Left ventricle myocardium inferior (tissue), 1 donor: ENCODE measurements around the gene PPFIBP2. TPM values are rescaled to one million over a fixed set of nuclear protein-coding genes. Genes with fewer than 3 reads are reported as not detected.

Source experiments
- DNase-seq: peaks from one replicate; pipeline ENCODE4 v3.0.0-alpha.2; 2020
- H3K27ac ChIP-seq: fragments of 200-600 bp; replicated peaks from 2 replicates; pipeline ENCODE4 v1.8.0; 2021
- H3K27me3 ChIP-seq: fragments of 200-600 bp; 2 replicates; pipeline ENCODE4 v1.8.0; 2021; ENCODE audit warnings: low read depth
- H3K36me3 ChIP-seq: fragments of 200-600 bp; 2 replicates; pipeline ENCODE4 v1.8.0; 2021
- H3K4me1 ChIP-seq: fragments of 200-600 bp; 2 replicates; pipeline ENCODE4 v1.8.0; 2021
- H3K4me3 ChIP-seq: fragments of 200-600 bp; 2 replicates; pipeline ENCODE4 v1.8.0; 2021; ENCODE audit warnings: mild to moderate bottlenecking, moderate library complexity
- H3K9me3 ChIP-seq: fragments of 200-600 bp; replicated peaks from 2 replicates; pipeline ENCODE4 v1.8.0; 2021
- CTCF ChIP-seq: fragments of 200-600 bp; IDR thresholded peaks from 2 replicates; pipeline ENCODE4 v1.8.0; 2021; ENCODE audit warnings: antibody characterized with exemption, mild to moderate bottlenecking, borderline replicate concordance
- intact Hi-C: fragments of 100-400 bp; cut with micrococcal nuclease; formaldehyde crosslinking; loops from one replicate; pipeline ENCODE4 v1.11.0; 2022
- total RNA-seq: library from RNA; stranded (reverse); fragmentation: NEBNext Ultra II Directional; extraction: Animal tissue kit (Norgen Biotek cat#: 25700); gene quantifications from one replicate; pipeline ENCODE4 v1.2.1, GENCODE V29; 2021
- donor health status: DM: no; HTN: yes; CAD: no; lungs with severe emphysema.

The PPFIBP2 gene
- total RNA-seq, 1 donor from 2014 or later: 19.2 TPM

- peaks cover 47% of the 10 kb centered on the region for H3K36me3 ChIP-seq
- intact Hi-C loops: no loop called here
Observed at GRCh38 chr11:7622721-7623120, 108.9 kb downstream of the PPFIBP2 start.

GRCh38 chr11:7628660-7629059, 114.9 kb downstream of the PPFIBP2 start:
- intact Hi-C loops: no loop called here
- Histone ChIP-seq H3K4me3 (no peak overlapping the region), H3K36me3 (peaks cover 76% of the 10 kb centered on the region), H3K4me1 (peaks cover 11% of the 10 kb centered on the region), H3K9me3 (no peaks in the 10 kb centered on the region), H3K27me3 (no peaks in the 10 kb centered on the region), H3K27ac (no peak overlapping the region)
- TF ChIP-seq CTCF: no peak
- no peak for DNase-seq

More at GRCh38 chr11:7622721-7623120, 108.9 kb downstream of the PPFIBP2 start:
- Histone ChIP-seq H3K4me3 (no peak overlapping the region), H3K27ac (no peak overlapping the region), H3K27me3 (no peaks in the 10 kb centered on the region), H3K4me1 (no peaks in the 10 kb centered on the region), H3K9me3 (no peaks in the 10 kb centered on the region)
- no peak for TF ChIP-seq CTCF
- no peak for DNase-seq

DNA sequence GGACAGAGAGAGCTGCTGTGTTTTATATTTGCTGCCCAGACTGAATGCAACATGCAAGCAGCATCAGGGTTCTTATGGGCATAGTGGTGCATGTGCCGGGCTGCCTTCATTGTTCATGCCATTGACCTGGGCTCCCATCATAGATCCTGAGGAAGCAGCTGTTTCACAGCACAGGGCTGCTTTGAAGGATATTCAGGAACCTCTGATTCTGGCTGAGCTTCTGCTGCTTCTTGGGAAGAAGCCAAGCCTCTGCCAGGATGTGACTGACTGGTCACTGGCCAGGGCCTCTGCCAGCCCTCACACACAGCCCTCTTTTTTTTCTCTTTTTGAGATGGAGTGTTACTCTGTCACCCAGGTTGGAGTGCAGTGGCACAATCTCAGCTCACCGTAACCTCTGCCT, 116.2 kb downstream of the PPFIBP2 start:
- intact Hi-C loops: no loop called here
- H3K27me3 ChIP-seq: no peaks in the 10 kb centered on the region
- peaks cover 11% of the 10 kb centered on the region for H3K4me1 ChIP-seq
- no peak overlapping the region for H3K4me3 ChIP-seq
- peak; percentile 34 for DNase-seq
- H3K36me3 ChIP-seq: peaks cover 82% of the 10 kb centered on the region
- no peaks in the 10 kb centered on the region for H3K9me3 ChIP-seq
- H3K27ac ChIP-seq: no peak overlapping the region
- TF ChIP-seq CTCF: no peak

DNA sequence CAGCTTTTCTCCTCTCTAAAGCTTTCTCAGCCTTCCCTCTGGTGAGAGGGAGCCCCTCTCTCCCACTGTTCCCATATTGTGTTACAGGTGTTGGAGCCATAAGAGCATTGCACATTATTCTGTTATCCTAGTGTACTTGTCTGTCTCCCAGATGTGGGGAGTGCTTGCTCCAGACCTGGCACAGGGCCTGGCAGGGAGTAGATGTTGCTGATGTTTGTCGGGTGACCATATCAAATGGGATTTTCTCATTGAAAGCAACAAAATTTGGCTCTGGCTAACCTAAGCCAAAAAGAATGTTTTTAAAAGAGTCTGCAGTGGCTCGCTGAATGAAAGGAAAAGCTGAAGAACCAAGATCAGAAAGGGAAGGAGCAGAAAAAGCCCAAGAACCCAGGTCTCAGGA, 118.4 kb downstream of the PPFIBP2 start:
- peaks cover 15% of the 10 kb centered on the region for H3K4me1 ChIP-seq
- H3K4me3 ChIP-seq: no peak overlapping the region
- no peaks in the 10 kb centered on the region for H3K9me3 ChIP-seq
- intact Hi-C loops: no loop called here
- no peaks in the 10 kb centered on the region for H3K27me3 ChIP-seq
- no peak for TF ChIP-seq CTCF
- DNase-seq: no peak
- no peak overlapping the region for H3K27ac ChIP-seq
- H3K36me3 ChIP-seq: peaks cover 82% of the 10 kb centered on the region

DNA sequence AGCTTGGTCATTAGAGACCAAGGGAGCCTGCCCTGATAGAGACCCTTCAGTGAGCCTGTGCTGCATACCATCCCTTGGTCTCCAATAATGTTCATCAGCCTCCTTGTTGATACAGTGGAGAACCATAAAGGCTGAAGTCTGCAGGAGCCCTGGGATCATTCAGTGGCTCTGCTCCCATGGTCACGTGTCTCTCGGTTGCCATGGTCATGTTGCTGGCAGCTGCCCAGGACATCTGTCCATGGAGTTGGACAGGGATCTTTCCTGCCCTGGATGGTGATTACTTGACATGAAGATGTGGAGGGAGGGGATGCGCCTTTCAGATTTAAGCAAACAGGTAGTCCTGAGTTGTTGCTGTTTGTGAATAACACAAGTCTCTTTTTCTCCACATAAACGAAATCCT, 121.3 kb downstream of the PPFIBP2 start:
- no peak for TF ChIP-seq CTCF
- Histone ChIP-seq H3K27me3 (no peaks in the 10 kb centered on the region), H3K4me3 (no peak overlapping the region), H3K36me3 (peaks cover 74% of the 10 kb centered on the region), H3K4me1 (peaks cover 33% of the 10 kb centered on the region), H3K9me3 (no peaks in the 10 kb centered on the region), H3K27ac (no peak overlapping the region)
- intact Hi-C loops: no loop called here
- DNase-seq: peak; percentile 40

DNA sequence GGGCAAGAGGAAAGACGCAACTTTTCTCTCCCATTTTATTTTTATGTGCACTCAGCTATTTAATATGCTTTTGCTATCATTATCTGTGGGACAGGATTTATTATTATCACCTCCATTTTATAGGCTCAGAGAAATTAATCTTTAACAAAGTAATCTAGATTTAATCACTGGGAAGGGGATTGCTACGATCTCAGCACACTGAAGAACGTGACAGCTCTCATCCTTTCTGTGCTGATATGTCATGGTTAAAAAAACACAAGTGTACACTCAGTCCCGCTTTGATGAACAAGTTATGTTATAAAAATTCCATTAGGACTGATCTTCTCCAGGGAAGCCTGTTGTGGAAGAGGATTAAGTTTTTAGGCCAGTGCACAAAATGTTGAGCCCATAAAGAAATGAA, 121.9 kb downstream of the PPFIBP2 start:
- no peaks in the 10 kb centered on the region for H3K9me3 ChIP-seq
- H3K27ac ChIP-seq: no peak overlapping the region
- no peak for TF ChIP-seq CTCF
- DNase-seq: no peak
- intact Hi-C loops: no loop called here
- no peak overlapping the region for H3K4me3 ChIP-seq
- H3K4me1 ChIP-seq: peaks cover 29% of the 10 kb centered on the region
- no peaks in the 10 kb centered on the region for H3K27me3 ChIP-seq
- H3K36me3 ChIP-seq: peaks cover 78% of the 10 kb centered on the region
